Ishikawa (cell line): Measurements from ENCODE around the gene NFYC.

Experiments
- CEBPB ChIP-seq: IDR thresholded peaks from 2 replicates; pipeline ENCODE4 v1.6.1; 2012
- CREB1 ChIP-seq: IDR thresholded peaks from 2 replicates; pipeline ENCODE4 v1.6.1; 2012; ENCODE audit warnings: low read depth
- EGR1 ChIP-seq: IDR thresholded peaks from 2 replicates; pipeline ENCODE4 v1.6.1; 2012
- EP300 ChIP-seq: IDR thresholded peaks from 2 replicates; pipeline ENCODE4 v1.6.1; 2012; ENCODE audit warnings: borderline replicate concordance
- FOXM1 ChIP-seq: IDR thresholded peaks from 2 replicates; pipeline ENCODE4 v1.6.1; 2012; ENCODE audit warnings: low read depth, borderline replicate concordance
- NFIC ChIP-seq: IDR thresholded peaks from 2 replicates; pipeline ENCODE4 v1.6.1; 2012
- RAD21 ChIP-seq: IDR thresholded peaks from 2 replicates; pipeline ENCODE4 v1.6.1; 2012; ENCODE audit warnings: low read depth
- TAF1 ChIP-seq: IDR thresholded peaks from 2 replicates; pipeline ENCODE4 v1.6.1; 2012; ENCODE audit warnings: low read depth, mild to moderate bottlenecking
- TCF12 ChIP-seq: IDR thresholded peaks from 2 replicates; pipeline ENCODE4 v1.6.1; 2012; ENCODE audit warnings: low read depth
- YY1 ChIP-seq: IDR thresholded peaks from 2 replicates; pipeline ENCODE4 v1.6.1; 2012; ENCODE audit warnings: low read depth
- ZBTB7A ChIP-seq: IDR thresholded peaks from 2 replicates; pipeline ENCODE4 v1.6.1; 2012; ENCODE audit warnings: low read depth
- TF ChIP-seq, protein P1 (sequence below): IDR thresholded peaks from 2 replicates; pipeline ENCODE4 v1.6.1; 2012
- TF ChIP-seq, protein P2 (sequence below): IDR thresholded peaks from 2 replicates; pipeline ENCODE4 v1.6.1; 2012; ENCODE audit warnings: low read depth, mild to moderate bottlenecking

DNA sequence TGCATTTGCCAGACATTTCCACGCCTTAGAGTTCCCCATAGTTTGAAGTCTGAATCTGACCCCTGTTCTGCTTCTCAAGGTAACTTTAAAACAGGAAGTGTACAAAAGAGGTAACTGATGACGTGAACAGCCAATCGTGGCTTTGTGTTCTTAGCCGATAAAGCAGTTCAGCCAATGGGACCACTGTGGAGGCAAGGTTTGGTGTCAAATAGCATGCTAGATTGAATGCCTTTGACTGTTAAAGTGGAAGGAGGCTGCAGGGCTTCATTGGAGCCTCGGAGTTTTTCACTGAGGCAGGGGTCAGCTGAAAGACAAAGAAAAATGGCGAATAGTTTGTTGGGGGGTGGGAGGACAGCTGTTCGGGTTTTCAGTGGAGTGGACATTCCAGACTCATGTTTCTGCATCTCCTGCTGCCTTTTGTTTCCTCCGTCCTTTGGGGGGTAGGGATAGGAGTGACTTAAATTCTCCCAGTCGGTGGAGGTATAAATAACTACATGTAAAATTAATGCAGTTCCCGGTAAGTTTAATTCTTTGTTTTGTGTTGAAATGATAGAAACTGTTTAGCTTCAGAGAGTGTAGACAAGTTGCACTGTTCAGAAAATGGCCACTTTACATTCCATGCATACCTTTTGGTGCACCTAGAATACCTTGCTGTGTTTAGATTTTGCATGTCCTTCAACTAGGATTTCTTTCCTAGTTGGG, 17.7 kb downstream of the NFYC start:
- TF ChIP-seq RAD21 (no peak), ZBTB7A (no peak), TAF1 (peak; percentile 73), YY1 (peak; percentile 70; the same call in 1 of the 2 replicates), EP300 (no peak), TCF12 (no peak; the same call in 1 of the 2 replicates), CEBPB (no peak), CREB1 (peak; percentile 61), FOXM1 (no peak; the same call in 1 of the 2 replicates), EGR1 (no peak), NFIC (no peak)
- TF ChIP-seq, protein P1, sequence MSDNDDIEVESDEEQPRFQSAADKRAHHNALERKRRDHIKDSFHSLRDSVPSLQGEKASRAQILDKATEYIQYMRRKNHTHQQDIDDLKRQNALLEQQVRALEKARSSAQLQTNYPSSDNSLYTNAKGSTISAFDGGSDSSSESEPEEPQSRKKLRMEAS: no peak
- TF ChIP-seq, protein P2, sequence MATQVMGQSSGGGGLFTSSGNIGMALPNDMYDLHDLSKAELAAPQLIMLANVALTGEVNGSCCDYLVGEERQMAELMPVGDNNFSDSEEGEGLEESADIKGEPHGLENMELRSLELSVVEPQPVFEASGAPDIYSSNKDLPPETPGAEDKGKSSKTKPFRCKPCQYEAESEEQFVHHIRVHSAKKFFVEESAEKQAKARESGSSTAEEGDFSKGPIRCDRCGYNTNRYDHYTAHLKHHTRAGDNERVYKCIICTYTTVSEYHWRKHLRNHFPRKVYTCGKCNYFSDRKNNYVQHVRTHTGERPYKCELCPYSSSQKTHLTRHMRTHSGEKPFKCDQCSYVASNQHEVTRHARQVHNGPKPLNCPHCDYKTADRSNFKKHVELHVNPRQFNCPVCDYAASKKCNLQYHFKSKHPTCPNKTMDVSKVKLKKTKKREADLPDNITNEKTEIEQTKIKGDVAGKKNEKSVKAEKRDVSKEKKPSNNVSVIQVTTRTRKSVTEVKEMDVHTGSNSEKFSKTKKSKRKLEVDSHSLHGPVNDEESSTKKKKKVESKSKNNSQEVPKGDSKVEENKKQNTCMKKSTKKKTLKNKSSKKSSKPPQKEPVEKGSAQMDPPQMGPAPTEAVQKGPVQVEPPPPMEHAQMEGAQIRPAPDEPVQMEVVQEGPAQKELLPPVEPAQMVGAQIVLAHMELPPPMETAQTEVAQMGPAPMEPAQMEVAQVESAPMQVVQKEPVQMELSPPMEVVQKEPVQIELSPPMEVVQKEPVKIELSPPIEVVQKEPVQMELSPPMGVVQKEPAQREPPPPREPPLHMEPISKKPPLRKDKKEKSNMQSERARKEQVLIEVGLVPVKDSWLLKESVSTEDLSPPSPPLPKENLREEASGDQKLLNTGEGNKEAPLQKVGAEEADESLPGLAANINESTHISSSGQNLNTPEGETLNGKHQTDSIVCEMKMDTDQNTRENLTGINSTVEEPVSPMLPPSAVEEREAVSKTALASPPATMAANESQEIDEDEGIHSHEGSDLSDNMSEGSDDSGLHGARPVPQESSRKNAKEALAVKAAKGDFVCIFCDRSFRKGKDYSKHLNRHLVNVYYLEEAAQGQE: no peak
